H9 (cell line): ENCODE results near the gene CFAP298. TPM values are rescaled to one million over a fixed set of nuclear protein-coding genes. Genes with fewer than 3 reads are reported as not detected.

ENCODE experiments used
- DNase-seq: peaks from one replicate; pipeline ENCODE4 v3.0.0-alpha.2; 2017
- H2AFZ ChIP-seq: one replicate; pipeline ENCODE4 v1.6.1; 2013; ENCODE audit warnings: mild to moderate bottlenecking, low read length, control low read depth, moderate library complexity
- H2AK5ac ChIP-seq: 2 replicates; pipeline ENCODE4 v1.6.1; 2013; ENCODE audit warnings: low read length, control low read depth, mixed read lengths; ENCODE audit not compliant: insufficient read length
- H2BK120ac ChIP-seq: one replicate; pipeline ENCODE4 v1.6.1; 2013; ENCODE audit warnings: low read depth, mild to moderate bottlenecking, low read length, control low read depth, inconsistent platforms; ENCODE audit not compliant: poor library complexity, severe bottlenecking
- H2BK12ac ChIP-seq: 2 replicates; pipeline ENCODE4 v1.6.1; 2013; ENCODE audit warnings: low read length, control low read depth, mixed read lengths, low read depth; ENCODE audit not compliant: insufficient read length
- H2BK15ac ChIP-seq: 2 replicates; pipeline ENCODE4 v1.6.1; 2013; ENCODE audit warnings: low read depth, low read length, control low read depth
- H2BK20ac ChIP-seq: one replicate; pipeline ENCODE4 v1.6.1; 2013; ENCODE audit warnings: low read depth, mild to moderate bottlenecking, low read length, control low read depth, inconsistent platforms; ENCODE audit not compliant: poor library complexity, severe bottlenecking
- H2BK5ac ChIP-seq: 2 replicates; pipeline ENCODE4 v1.6.1; 2013; ENCODE audit warnings: low read length, control low read depth, mixed read lengths; ENCODE audit not compliant: insufficient read length
- H3K14ac ChIP-seq: 2 replicates; pipeline ENCODE4 v1.6.1; 2013; ENCODE audit warnings: low read length, control low read depth; ENCODE audit not compliant: insufficient read depth
- H3K18ac ChIP-seq: 2 replicates; pipeline ENCODE4 v1.6.1; 2013; ENCODE audit warnings: low read depth, mild to moderate bottlenecking, mixed read lengths, low read length, control low read depth; ENCODE audit not compliant: insufficient read length
- H3K23ac ChIP-seq: 2 replicates; pipeline ENCODE4 v1.6.1; 2013; ENCODE audit warnings: low read length, control low read depth, mixed read lengths, low read depth; ENCODE audit not compliant: insufficient read length
- H3K23me2 ChIP-seq: 2 replicates; pipeline ENCODE4 v1.6.1; 2013; ENCODE audit warnings: low read depth, mild to moderate bottlenecking, mixed read lengths, low read length, control low read depth; ENCODE audit not compliant: insufficient read length, poor library complexity, severe bottlenecking
- H3K27ac ChIP-seq: 2 replicates; pipeline ENCODE4 v1.5.1; 2013; ENCODE audit warnings: low read length, control low read depth, mixed read lengths, low read depth; ENCODE audit not compliant: insufficient read length
- H3K27me3 ChIP-seq: 2 replicates; pipeline ENCODE4 v1.6.1; 2013; ENCODE audit warnings: low read length, control low read depth, inconsistent platforms; ENCODE audit not compliant: insufficient read depth
- H3K4ac ChIP-seq: 2 replicates; pipeline ENCODE4 v1.6.1; 2013; ENCODE audit warnings: low read depth, mild to moderate bottlenecking, control low read depth, inconsistent platforms, low read length, moderate library complexity
- H3K4me1 ChIP-seq: 2 replicates; pipeline ENCODE4 v1.6.1; 2013; ENCODE audit warnings: low read length, control low read depth, inconsistent platforms; ENCODE audit not compliant: insufficient read depth
- H3K4me2 ChIP-seq: 2 replicates; pipeline ENCODE4 v1.6.1; 2013; ENCODE audit warnings: low read length, control low read depth, mixed read lengths; ENCODE audit not compliant: insufficient read length, insufficient read depth
- H3K56ac ChIP-seq: 2 replicates; pipeline ENCODE4 v1.6.1; 2013; ENCODE audit warnings: low read depth, mild to moderate bottlenecking, mixed read lengths, low read length, control low read depth; ENCODE audit not compliant: insufficient read length
- H3K79me1 ChIP-seq: 2 replicates; pipeline ENCODE4 v1.6.1; 2013; ENCODE audit warnings: low read depth, mild to moderate bottlenecking, moderate library complexity, low read length, control low read depth, inconsistent platforms; ENCODE audit not compliant: insufficient read depth, poor library complexity, severe bottlenecking
- H3K79me2 ChIP-seq: 2 replicates; pipeline ENCODE4 v1.6.1; 2013; ENCODE audit warnings: low read length, control low read depth, inconsistent platforms; ENCODE audit not compliant: insufficient read depth
- H3K9ac ChIP-seq: 2 replicates; pipeline ENCODE4 v1.6.1; 2013; ENCODE audit warnings: low read length, control low read depth, mixed read lengths; ENCODE audit not compliant: insufficient read length; ENCODE audit errors: extremely low read depth
- H3K9me3 ChIP-seq: one replicate; pipeline ENCODE4 v1.6.1; 2013; ENCODE audit warnings: low read depth, low read length, inconsistent platforms; ENCODE audit not compliant: control insufficient read depth
- H3T11ph ChIP-seq: one replicate; pipeline ENCODE4 v1.6.1; 2013; ENCODE audit warnings: mild to moderate bottlenecking, low read length, control low read depth, inconsistent platforms
- H4K20me1 ChIP-seq: one replicate; pipeline ENCODE4 v1.6.1; 2013; ENCODE audit not compliant: control insufficient read depth, insufficient read length, insufficient read depth
- H4K5ac ChIP-seq: 2 replicates; pipeline ENCODE4 v1.6.1; 2013; ENCODE audit warnings: low read depth, mild to moderate bottlenecking, mixed read lengths, low read length, control low read depth; ENCODE audit not compliant: insufficient read length
- H4K8ac ChIP-seq: replicated peaks from 2 replicates; pipeline ENCODE4 v1.6.1; 2013; ENCODE audit warnings: low read length, control low read depth, mixed read lengths, low read depth; ENCODE audit not compliant: insufficient read length
- H4K91ac ChIP-seq: 2 replicates; pipeline ENCODE4 v1.6.1; 2013; ENCODE audit warnings: low read depth, mild to moderate bottlenecking, moderate library complexity, mixed read lengths, low read length, control low read depth; ENCODE audit not compliant: insufficient read length
- H3K27ac Mint-ChIP-seq, 3 experiments: 2 replicates in 2 of 3; 3 replicates in 1 of 3; pipeline ENCODE4 v1.8.0; 2020 to 2021; ENCODE audit warnings: mixed read lengths in 3 of 3, mild to moderate bottlenecking in 1 of 3, moderate library complexity in 1 of 3
- H3K27me3 Mint-ChIP-seq: 2 replicates; pipeline ENCODE4 v1.8.0; 2021; ENCODE audit warnings: low read depth, mild to moderate bottlenecking, moderate library complexity, mixed read lengths
- H3K36me3 Mint-ChIP-seq, 3 experiments: 2 replicates in 2 of 3; 3 replicates in 1 of 3; pipeline ENCODE4 v1.8.0; 2020 to 2021; ENCODE audit warnings: low read depth in 3 of 3, mixed read lengths in 3 of 3; ENCODE audit not compliant: insufficient read depth in 1 of 3
- H3K4me1 Mint-ChIP-seq, 2 experiments: 2 replicates each; pipeline ENCODE4 v1.8.0; 2020; ENCODE audit warnings: mixed read lengths in 2 of 2
- H3K4me3 Mint-ChIP-seq, 2 experiments: 2 replicates in 1 of 2; 3 replicates in 1 of 2; pipeline ENCODE4 v1.8.0; 2020 to 2021; ENCODE audit warnings: mild to moderate bottlenecking in 2 of 2, mixed read lengths in 2 of 2, moderate library complexity in 1 of 2
- H3K9me3 Mint-ChIP-seq, 2 experiments: 2 replicates in 1 of 2; 3 replicates in 1 of 2; pipeline ENCODE4 v1.8.0; 2020; ENCODE audit warnings: mild to moderate bottlenecking in 2 of 2, mixed read lengths in 2 of 2, moderate library complexity in 1 of 2
- CTCF ChIP-seq: fragments of 200-600 bp; sonication (generic); conservative IDR thresholded peaks from 3 replicates; pipeline ENCODE4 v1.8.0; 2021; ENCODE audit warnings: antibody characterized with exemption, mild to moderate bottlenecking
- WGBS: extraction: QIAGEN DNeasy Blood & Tissue Kit; methylation state at CpG from one replicate; pipeline ENCODE4 v1.1.7; 2013; ENCODE audit warnings: missing lambda C conversion rate, low lambda C conversion rate, mixed read lengths; ENCODE audit not compliant: insufficient read length; ENCODE audit errors: extremely low coverage; 5-methylcytosine and 5-hydroxymethylcytosine counted together
- total RNA-seq: library from RNA; stranded (reverse); gene quantifications from 2 replicates; pipeline ENCODE4 v1.2.1, GENCODE V29; 2021

Gene CFAP298
- total RNA-seq, 1 experiment from 2014 or later: 81.8 TPM

- Histone ChIP-seq H2BK20ac (no peak overlapping the region), H3K9me3 (no peaks in the 10 kb centered on the region), H3K79me1 (no peaks in the 10 kb centered on the region), H4K8ac (no peak overlapping the region), H3K4me1 (no peaks in the 10 kb centered on the region), H2BK5ac (no peak overlapping the region), H4K20me1 (no peaks in the 10 kb centered on the region), H3K79me2 (no peaks in the 10 kb centered on the region), H3K23ac (no peak overlapping the region), H3K14ac (no peak overlapping the region), H3K4me2 (no peak overlapping the region), H3K27ac (no peak overlapping the region), H2BK120ac (no peak overlapping the region), H3K56ac (no peak overlapping the region), H2AK5ac (no peak overlapping the region), H3K27me3 (no peaks in the 10 kb centered on the region), H3K18ac (no peak overlapping the region), H4K91ac (no peak overlapping the region), H3K9ac (no peak overlapping the region), H2BK12ac (no peak overlapping the region), H3K4ac (no peak overlapping the region), H2BK15ac (no peak overlapping the region), H4K5ac (no peak overlapping the region), H2AFZ (no peak overlapping the region), H3T11ph (no peak overlapping the region), H3K23me2 (no peaks in the 10 kb centered on the region)
- Mint-ChIP-seq H3K27ac (no peak overlapping the region), H3K4me3 (no peak overlapping the region; a peak in 1 of 5 replicates), H3K4me1 (peaks cover 0 to 9% of the 10 kb centered on the region in 2 experiments; a peak in 1 of 4 replicates), H3K9me3 (no peaks in the 10 kb centered on the region), H3K27me3 (peaks cover 11% of the 10 kb centered on the region), H3K36me3 (no peaks in the 10 kb centered on the region)
- DNase-seq: no peak
- no CpG with 5 or more reads among the region's 13 CpGs for WGBS
- TF ChIP-seq CTCF: no peak
Observed at GRCh38 chr21:32580949-32581348, 31.2 kb downstream of the CFAP298 start.
